HG03064 (cell line): ENCODE data around the gene TRIM34.
"Not testable (repeated sequence)": the region's sequence is repeated elsewhere in the genome, so short reads cannot be mapped to it uniquely, and the experiment has no call there.

ENCODE experiments used
- ATAC-seq: cut with Tn5 transposase; IDR thresholded peaks from one replicate; pipeline ENCODE4 v1.9.1; 2021; ENCODE audit warnings: low read depth; ENCODE audit not compliant: unreplicated experiment

The TRIM34 gene

GRCh38 chr11:5620651-5621521, 3.9 kb upstream of the TRIM34 start:
- no peak for ATAC-seq

GRCh38 chr11:5621580-5621979, 3.2 kb upstream of the TRIM34 start:
- ATAC-seq, result no peak

- no peak for ATAC-seq
Observed at GRCh38 chr11:5622802-5623201, 2.0 kb upstream of the TRIM34 start.

GRCh38 chr11:5625281-5625680, 480 bp downstream of the TRIM34 start:
- ATAC-seq, result no peak

- ATAC-seq, result no peak
Observed at GRCh38 chr11:5626196-5626595, 1.4 kb downstream of the TRIM34 start.

GRCh38 chr11:5631417-5631816, 6.6 kb downstream of the TRIM34 start:
- peak; percentile 19 for ATAC-seq

GRCh38 chr11:5631969-5632635, 7.3 kb downstream of the TRIM34 start:
- ATAC-seq, result peak; percentile 95

- no peak for ATAC-seq
Observed at GRCh38 chr11:5639953-5640352, 15.2 kb downstream of the TRIM34 start.

GRCh38 chr11:5643585-5643984, 18.8 kb downstream of the TRIM34 start:
- ATAC-seq, result no peak

- ATAC-seq, result no peak
Observed at GRCh38 chr11:5646139-5646538, 21.3 kb downstream of the TRIM34 start.

GRCh38 chr11:5655474-5655873, 30.7 kb downstream of the TRIM34 start:
- no peak for ATAC-seq

GRCh38 chr11:5656956-5657355, 32.2 kb downstream of the TRIM34 start:
- not testable (repeated sequence) for ATAC-seq

- ATAC-seq, result no peak
Observed at GRCh38 chr11:5658318-5658717, 33.5 kb downstream of the TRIM34 start.

GRCh38 chr11:5663511-5663910, 38.7 kb downstream of the TRIM34 start:
- no peak for ATAC-seq

- ATAC-seq, result no peak
Observed at GRCh38 chr11:5665051-5665570, 40.3 kb downstream of the TRIM34 start.

- ATAC-seq, result no peak
Observed at GRCh38 chr11:5665746-5666401, 41.1 kb downstream of the TRIM34 start.

- no peak for ATAC-seq
Observed at GRCh38 chr11:5666402-5666793, 41.6 kb downstream of the TRIM34 start.

GRCh38 chr11:5671831-5672230, 47.0 kb downstream of the TRIM34 start:
- no peak for ATAC-seq

- ATAC-seq, result no peak
Observed at GRCh38 chr11:5674391-5674790, 49.6 kb downstream of the TRIM34 start.

- ATAC-seq, result no peak
Observed at GRCh38 chr11:5679811-5680210, 55.0 kb downstream of the TRIM34 start.

- ATAC-seq, result not testable (repeated sequence)
Observed at GRCh38 chr11:5682890-5683441, 58.2 kb downstream of the TRIM34 start.
